Natural killer cell (primary cell): ENCODE results near the gene FASTKD1. TPM values are rescaled to one million over a fixed set of nuclear protein-coding genes. Genes with fewer than 3 reads are reported as not detected.

ENCODE experiments used
- ATAC-seq, 3 donors: fragments of 150-1000 bp in 2 of 3; fragments of 200-7000 bp in 1 of 3; cut with Tn5 transposase; 1 replicate in 1 of 3; 2 replicates in 2 of 3; pipeline ENCODE4 v1.10.0; 2021; ENCODE audit warnings: mild to moderate bottlenecking in 2 of 3, moderate library complexity in 2 of 3
- DNase-seq, 2 donors: peaks; one replicate each; pipeline versions ENCODE4 v3.0.0 to v3.0.0-alpha.2; 2013 to 2021; ENCODE audit warnings: mixed read lengths in 1 of 2
- H3K27ac ChIP-seq: one replicate; pipeline ENCODE4 v1.5.1; 2013; ENCODE audit warnings: mild to moderate bottlenecking, low read length
- H3K27me3 ChIP-seq: one replicate; pipeline ENCODE4 v1.6.1; 2013; ENCODE audit warnings: low read length; ENCODE audit not compliant: control insufficient read depth, insufficient read depth
- H3K36me3 ChIP-seq: one replicate; pipeline ENCODE4 v1.6.1; 2013; ENCODE audit warnings: low read length; ENCODE audit not compliant: control insufficient read depth, insufficient read depth
- H3K4me1 ChIP-seq: one replicate; pipeline ENCODE4 v1.6.1; 2013; ENCODE audit warnings: low read length; ENCODE audit not compliant: control insufficient read depth, insufficient read depth
- H3K4me3 ChIP-seq: one replicate; pipeline ENCODE4 v1.5.1; 2013; ENCODE audit warnings: low read length
- H3K9me3 ChIP-seq: one replicate; pipeline ENCODE4 v1.6.1; 2013; ENCODE audit warnings: low read length; ENCODE audit not compliant: control insufficient read depth, insufficient read depth
- H3K27ac Mint-ChIP-seq, 2 donors: one replicate each; pipeline ENCODE4 v1.8.0; 2022; ENCODE audit warnings: mild to moderate bottlenecking in 2 of 2, mixed read lengths in 2 of 2, moderate library complexity in 1 of 2
- H3K27me3 Mint-ChIP-seq, 2 donors: one replicate each; pipeline ENCODE4 v1.8.0; 2022; ENCODE audit warnings: low read depth in 2 of 2, mixed read lengths in 2 of 2
- H3K36me3 Mint-ChIP-seq: one replicate; pipeline ENCODE4 v1.8.0; 2022; ENCODE audit warnings: mixed read lengths
- H3K4me1 Mint-ChIP-seq, 2 donors: one replicate each; pipeline ENCODE4 v1.8.0; 2022; ENCODE audit warnings: mixed read lengths in 2 of 2
- H3K4me3 Mint-ChIP-seq: one replicate; pipeline ENCODE4 v1.8.0; 2022; ENCODE audit warnings: mild to moderate bottlenecking, moderate library complexity, mixed read lengths
- H3K9me3 Mint-ChIP-seq, 2 donors: one replicate each; pipeline ENCODE4 v1.8.0; 2022; ENCODE audit warnings: mixed read lengths in 2 of 2
- CTCF ChIP-seq: fragments of 200-600 bp; IDR thresholded peaks from one replicate; pipeline ENCODE4 v1.8.0; 2022; ENCODE audit warnings: antibody characterized with exemption
- WGBS: methylation state at CpG from one replicate; pipeline ENCODE4 v1.1.7; 2013; ENCODE audit warnings: missing lambda C conversion rate; ENCODE audit not compliant: insufficient coverage; 5-methylcytosine and 5-hydroxymethylcytosine counted together
- intact Hi-C: fragments of 100-400 bp; cut with micrococcal nuclease; formaldehyde crosslinking; loops from one replicate; pipeline ENCODE4 v1.14.2; 2022
- total RNA-seq, 4 donors: library from RNA; stranded (reverse); fragments of 120-200 nt in 1 of 4; gene quantifications; one replicate each; pipeline versions ENCODE4 v1.2.3 to v1.2.4, GENCODE V29; 2013 to 2022

Gene FASTKD1
- total RNA-seq, 3 donors from 2014 or later (not counting 1 experiment from before 2014, with no cell fraction given) = 10.9 to 14.1 (median 12.5) TPM

DNA sequence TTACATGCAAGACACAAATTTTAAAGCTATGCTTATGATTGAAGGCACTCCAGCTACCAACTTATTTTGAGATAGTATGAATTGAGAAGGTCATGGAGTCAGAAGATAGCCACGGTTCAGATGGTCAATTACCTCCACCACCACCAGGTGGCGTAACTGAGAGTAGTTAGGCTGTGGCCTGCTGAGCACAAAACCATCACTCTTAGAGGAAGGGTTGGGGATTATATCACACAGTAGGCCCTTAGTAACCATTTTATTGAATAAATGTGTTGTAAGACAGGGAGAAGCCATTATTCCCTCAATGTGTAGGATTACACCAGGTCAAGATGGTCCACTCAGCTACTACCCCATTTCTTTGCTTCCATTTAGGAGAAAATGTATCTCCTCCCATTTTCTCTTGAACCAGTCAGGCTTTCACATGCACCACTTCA, 45.4 kb downstream of the FASTKD1 start:
- H3K27ac ChIP-seq = no peak overlapping the region
- no peak overlapping the region for H3K4me3 ChIP-seq
- H3K36me3 ChIP-seq = peaks cover 8% of the 10 kb centered on the region
- Mint-ChIP-seq H3K36me3 (peaks cover 6% of the 10 kb centered on the region), H3K4me1 (no peaks in the 10 kb centered on the region), H3K9me3 (no peaks in the 10 kb centered on the region), H3K27me3 (no peaks in the 10 kb centered on the region), H3K4me3 (no peak overlapping the region), H3K27ac (no peak overlapping the region)
- no peaks in the 10 kb centered on the region for H3K27me3 ChIP-seq
- peak; percentile 97 for TF ChIP-seq CTCF
- no peaks in the 10 kb centered on the region for H3K9me3 ChIP-seq
- intact Hi-C loops = loop anchor here (1.0 kb wide), 1 partner anchor 400 kb away; no protein-coding TSS in a partner anchor
- WGBS = no CpG with 5 or more reads among the region's 2 CpGs
- ATAC-seq = peak; percentile 85 to 96 (median 89)
- H3K4me1 ChIP-seq = no peaks in the 10 kb centered on the region
- peak; percentile 62 to 85 for DNase-seq

- no peaks in the 10 kb centered on the region for H3K4me1 ChIP-seq
- no peaks in the 10 kb centered on the region for H3K9me3 ChIP-seq
- no peak for ATAC-seq
- Mint-ChIP-seq H3K36me3 (peaks cover 6% of the 10 kb centered on the region), H3K27me3 (no peaks in the 10 kb centered on the region), H3K4me3 (no peak overlapping the region), H3K9me3 (no peaks in the 10 kb centered on the region), H3K27ac (no peak overlapping the region), H3K4me1 (no peaks in the 10 kb centered on the region)
- H3K36me3 ChIP-seq = peaks cover 8% of the 10 kb centered on the region
- no peak overlapping the region for H3K4me3 ChIP-seq
- DNase-seq = no peak
- H3K27me3 ChIP-seq = no peaks in the 10 kb centered on the region
- no peak for TF ChIP-seq CTCF
- H3K27ac ChIP-seq = no peak overlapping the region
- intact Hi-C loops = no loop called here
Measured at GRCh38 chr2:169526451-169526850, 47.2 kb downstream of the FASTKD1 start.

DNA sequence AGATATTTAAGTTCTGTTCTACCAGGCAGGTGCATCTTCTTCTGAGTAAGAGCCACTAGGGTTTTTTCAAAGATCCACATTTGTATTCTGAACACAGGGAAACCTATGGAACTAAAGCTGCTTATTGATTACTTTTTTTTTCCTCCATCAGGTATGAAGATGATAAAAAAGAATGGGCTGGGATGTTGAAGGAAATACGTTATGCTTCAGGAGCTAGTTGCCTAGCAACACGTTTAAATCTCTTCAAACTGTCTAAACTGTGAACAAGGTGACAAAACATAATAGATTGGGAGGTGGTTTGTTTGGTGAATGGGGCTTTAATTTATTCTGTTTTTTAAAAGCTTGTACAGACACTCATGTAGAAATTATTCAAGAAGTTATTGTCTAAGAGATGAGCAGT, 48.2 kb downstream of the FASTKD1 start:
- no peaks in the 10 kb centered on the region for H3K27me3 ChIP-seq
- H3K4me1 ChIP-seq = no peaks in the 10 kb centered on the region
- peaks cover 8% of the 10 kb centered on the region for H3K36me3 ChIP-seq
- Mint-ChIP-seq H3K4me3 (no peak overlapping the region), H3K27me3 (no peaks in the 10 kb centered on the region), H3K9me3 (no peaks in the 10 kb centered on the region), H3K4me1 (no peaks in the 10 kb centered on the region), H3K36me3 (peaks cover 6% of the 10 kb centered on the region), H3K27ac (no peak overlapping the region)
- H3K4me3 ChIP-seq = no peak overlapping the region
- H3K27ac ChIP-seq = no peak overlapping the region
- intact Hi-C loops = no loop called here
- no peaks in the 10 kb centered on the region for H3K9me3 ChIP-seq
- DNase-seq = no peak
- TF ChIP-seq CTCF = no peak
- no peak for ATAC-seq
- WGBS = 87% methylated on average over 2 of the region's 2 CpGs

- Mint-ChIP-seq H3K4me3 (no peak overlapping the region), H3K36me3 (no peaks in the 10 kb centered on the region), H3K27me3 (no peaks in the 10 kb centered on the region), H3K9me3 (no peaks in the 10 kb centered on the region), H3K27ac (no peak overlapping the region), H3K4me1 (no peaks in the 10 kb centered on the region)
- H3K9me3 ChIP-seq = no peaks in the 10 kb centered on the region
- H3K36me3 ChIP-seq = no peaks in the 10 kb centered on the region
- no peak overlapping the region for H3K4me3 ChIP-seq
- no peaks in the 10 kb centered on the region for H3K4me1 ChIP-seq
- H3K27ac ChIP-seq = no peak overlapping the region
- DNase-seq (no peak), ATAC-seq (no peak)
- TF ChIP-seq CTCF = no peak
- WGBS = 92% methylated on average over 4 of the region's 5 CpGs
- intact Hi-C loops = no loop called here
- no peaks in the 10 kb centered on the region for H3K27me3 ChIP-seq
Measured at GRCh38 chr2:169523681-169524080, 50.0 kb downstream of the FASTKD1 start.
